Lung (tissue), 12 donors: ENCODE results near the gene CYB5R4. TPM values are rescaled to one million over a fixed set of nuclear protein-coding genes. Genes with fewer than 3 reads are reported as not detected.

Experiments
- ATAC-seq: fragments of 200-7000 bp; cut with Tn5 transposase; one replicate; pipeline ENCODE4 v1.9.1; 2020; ENCODE audit warnings: moderate number of reproducible peaks; ENCODE audit not compliant: insufficient read depth, low FRiP score
- DNase-seq, 3 donors: peaks; one replicate each; pipeline ENCODE4 v3.0.0-alpha.2; 2013 to 2017
- H3K27ac ChIP-seq, 2 donors: one replicate each; pipeline ENCODE4 v1.5.1; 2013; ENCODE audit warnings: mild to moderate bottlenecking in 2 of 2, moderate library complexity in 2 of 2, control low read depth in 1 of 2, inconsistent platforms in 1 of 2, low read depth in 1 of 2, low read length in 1 of 2
- H3K27me3 ChIP-seq, 3 donors: one replicate each; pipeline ENCODE4 v1.5.1; 2013; ENCODE audit warnings: low read length in 2 of 3; ENCODE audit not compliant: control insufficient read depth in 3 of 3, insufficient read depth in 3 of 3
- H3K36me3 ChIP-seq, 4 donors: one replicate each; pipeline ENCODE4 v1.5.1; 2013; ENCODE audit warnings: low read length in 4 of 4, mild to moderate bottlenecking in 1 of 4, moderate library complexity in 1 of 4; ENCODE audit not compliant: control insufficient read depth in 4 of 4, insufficient read depth in 4 of 4
- H3K4me1 ChIP-seq, 5 donors: one replicate each; pipeline ENCODE4 v1.5.1; 2013; ENCODE audit warnings: low read length in 5 of 5, mild to moderate bottlenecking in 2 of 5, moderate library complexity in 1 of 5; ENCODE audit not compliant: control insufficient read depth in 5 of 5, insufficient read depth in 5 of 5
- H3K4me3 ChIP-seq: one replicate; pipeline ENCODE4 v1.5.1; 2013; ENCODE audit warnings: mild to moderate bottlenecking, control low read depth, moderate library complexity
- H3K9ac ChIP-seq, 2 donors: one replicate each; pipeline ENCODE4 v1.5.1; 2013; ENCODE audit warnings: low read length in 2 of 2, control low read depth in 1 of 2; ENCODE audit not compliant: insufficient read depth in 1 of 2
- H3K9me3 ChIP-seq, 4 donors: one replicate each; pipeline ENCODE4 v1.5.1; 2013; ENCODE audit warnings: low read length in 3 of 4, mild to moderate bottlenecking in 1 of 4, moderate library complexity in 1 of 4; ENCODE audit not compliant: control insufficient read depth in 4 of 4, insufficient read depth in 3 of 4
- WGBS, 2 donors: extraction: QIAGEN DNeasy Blood & Tissue Kit; methylation state at CpG; one replicate each; pipeline ENCODE4 v1.1.7; 2013; 5-methylcytosine and 5-hydroxymethylcytosine counted together
- polyA plus RNA-seq, 2 donors: library from polyadenylated mRNA; stranded (reverse); fragments of 200-250 nt; gene quantifications; one replicate each; pipeline ENCODE4 v1.2.1, GENCODE V29; 2013
- total RNA-seq, 2 donors: library from RNA; depleted of rRNA in 1 of 2; stranded (reverse); fragments of >200 nt in 1 of 2; gene quantifications; one replicate each; pipeline ENCODE4 v1.2.1, GENCODE V29; 2014 to 2021
- TF ChIP-seq, protein P1 (sequence below): IDR thresholded peaks from 2 replicates; pipeline ENCODE4 v1.5.1; 2012; ENCODE audit warnings: mild to moderate bottlenecking; ENCODE audit errors: control extremely low read depth, extremely low read depth
- donor health status: control.
- donor health status: control.
- donor health status: Bipolar disorder and iron deficiency.
- donor health status: healthy.
- donor health status: DM: yes; HTN: yes; CAD: no.

Gene CYB5R4
- total and polyA plus RNA-seq, 4 donors: 4.6 to 41.4 (median 24.9) TPM

DNA sequence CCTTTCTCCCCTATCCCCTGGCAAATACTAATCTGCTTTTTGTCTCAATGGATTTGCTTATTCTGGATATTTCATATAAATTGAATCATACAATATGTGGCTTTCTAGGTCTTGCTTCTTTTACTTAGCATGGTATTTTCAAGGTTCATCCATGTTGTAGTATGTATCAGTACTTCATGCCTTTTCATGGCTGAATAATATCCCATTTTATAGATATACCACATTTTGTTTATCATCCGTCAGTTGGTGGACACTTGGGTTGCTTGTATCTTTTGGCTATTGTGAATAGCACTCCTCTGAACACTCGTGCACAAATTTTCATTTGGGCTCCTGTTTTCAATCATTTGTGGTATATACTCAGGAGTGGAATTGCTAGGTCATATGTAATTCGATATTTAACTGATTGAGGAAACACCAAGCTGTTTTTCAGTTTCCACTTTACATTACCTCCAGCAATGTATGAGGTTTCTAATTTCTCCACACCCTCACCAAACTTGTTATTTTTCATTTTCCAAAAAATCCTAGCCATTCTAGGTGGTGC is 36.8 kb upstream of the CYB5R4 start:
- Histone ChIP-seq H3K36me3 (no peaks in the 10 kb centered on the region), H3K4me3 (no peak overlapping the region), H3K9me3 (peaks cover 0 to 3% (median under 1%) of the 10 kb centered on the region in 4 donors), H3K27ac (no peak overlapping the region), H3K27me3 (no peaks in the 10 kb centered on the region), H3K9ac (no peak overlapping the region), H3K4me1 (peaks cover 0 to 14% (median 0%) of the 10 kb centered on the region in 5 donors)
- WGBS, 2 donors: 75 to 84% methylated on average over 3 of the region's 3 CpGs
- TF ChIP-seq, protein P1, sequence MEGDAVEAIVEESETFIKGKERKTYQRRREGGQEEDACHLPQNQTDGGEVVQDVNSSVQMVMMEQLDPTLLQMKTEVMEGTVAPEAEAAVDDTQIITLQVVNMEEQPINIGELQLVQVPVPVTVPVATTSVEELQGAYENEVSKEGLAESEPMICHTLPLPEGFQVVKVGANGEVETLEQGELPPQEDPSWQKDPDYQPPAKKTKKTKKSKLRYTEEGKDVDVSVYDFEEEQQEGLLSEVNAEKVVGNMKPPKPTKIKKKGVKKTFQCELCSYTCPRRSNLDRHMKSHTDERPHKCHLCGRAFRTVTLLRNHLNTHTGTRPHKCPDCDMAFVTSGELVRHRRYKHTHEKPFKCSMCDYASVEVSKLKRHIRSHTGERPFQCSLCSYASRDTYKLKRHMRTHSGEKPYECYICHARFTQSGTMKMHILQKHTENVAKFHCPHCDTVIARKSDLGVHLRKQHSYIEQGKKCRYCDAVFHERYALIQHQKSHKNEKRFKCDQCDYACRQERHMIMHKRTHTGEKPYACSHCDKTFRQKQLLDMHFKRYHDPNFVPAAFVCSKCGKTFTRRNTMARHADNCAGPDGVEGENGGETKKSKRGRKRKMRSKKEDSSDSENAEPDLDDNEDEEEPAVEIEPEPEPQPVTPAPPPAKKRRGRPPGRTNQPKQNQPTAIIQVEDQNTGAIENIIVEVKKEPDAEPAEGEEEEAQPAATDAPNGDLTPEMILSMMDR: no peak
- DNase-seq (no peak), ATAC-seq (no peak)

DNA sequence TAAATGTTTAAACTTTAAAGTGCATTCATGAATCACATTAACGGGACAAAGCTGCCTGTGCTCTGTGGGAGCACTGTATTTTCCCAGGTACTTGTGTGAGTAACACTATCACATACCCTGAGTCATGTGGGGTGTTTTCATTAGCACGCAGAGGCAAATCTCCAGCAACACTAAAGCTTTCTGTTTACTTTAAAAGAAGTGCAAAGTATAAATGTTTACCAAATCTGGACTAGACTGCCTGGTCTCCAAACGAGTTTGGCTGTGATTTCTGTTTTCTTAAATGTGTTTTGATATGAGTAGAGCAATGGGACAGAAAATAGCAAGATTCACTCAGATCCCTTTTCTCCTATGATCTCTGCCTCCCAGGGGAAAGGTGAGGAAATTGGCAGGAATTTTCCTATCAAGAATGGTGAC is 35.1 kb upstream of the CYB5R4 start:
- no peak overlapping the region for H3K9ac ChIP-seq
- peaks cover 0 to 3% (median 1%) of the 10 kb centered on the region in 4 donors for H3K9me3 ChIP-seq
- peaks cover 0 to 9% (median 0%) of the 10 kb centered on the region in 5 donors for H3K4me1 ChIP-seq
- TF ChIP-seq, protein P1: no peak
- no peaks in the 10 kb centered on the region for H3K36me3 ChIP-seq
- no peak overlapping the region for H3K4me3 ChIP-seq
- H3K27ac ChIP-seq: no peak overlapping the region
- DNase-seq (peak in 2 of 3 donors; percentile 22 to 28), ATAC-seq (peak; percentile 34)
- no peaks in the 10 kb centered on the region for H3K27me3 ChIP-seq
- 21 to 43% methylated on average over 3 of the region's 3 CpGs for WGBS, 2 donors

DNA sequence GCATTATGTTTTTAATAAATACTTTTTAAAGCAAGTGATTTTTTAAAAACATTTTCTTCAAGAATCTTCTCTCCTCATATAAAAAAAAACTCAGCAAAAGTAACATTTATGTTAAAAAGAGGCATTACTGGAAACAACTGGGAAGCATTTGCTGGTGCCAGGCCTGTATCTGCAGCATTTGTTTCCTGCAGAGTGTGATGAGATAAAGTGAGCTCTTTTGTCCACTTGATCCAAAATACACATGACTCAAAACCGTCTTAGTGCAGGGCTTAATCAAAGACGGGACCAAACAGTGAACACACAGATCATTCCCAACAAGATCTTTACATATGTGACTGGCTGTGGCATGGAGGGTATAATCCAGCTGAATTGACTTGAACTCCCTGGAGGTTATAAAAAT is 34.7 kb upstream of the CYB5R4 start:
- H3K27ac ChIP-seq: no peak overlapping the region
- WGBS, 2 donors: 25 to 28% methylated on average over 2 of the region's 2 CpGs
- TF ChIP-seq, protein P1: no peak

DNA sequence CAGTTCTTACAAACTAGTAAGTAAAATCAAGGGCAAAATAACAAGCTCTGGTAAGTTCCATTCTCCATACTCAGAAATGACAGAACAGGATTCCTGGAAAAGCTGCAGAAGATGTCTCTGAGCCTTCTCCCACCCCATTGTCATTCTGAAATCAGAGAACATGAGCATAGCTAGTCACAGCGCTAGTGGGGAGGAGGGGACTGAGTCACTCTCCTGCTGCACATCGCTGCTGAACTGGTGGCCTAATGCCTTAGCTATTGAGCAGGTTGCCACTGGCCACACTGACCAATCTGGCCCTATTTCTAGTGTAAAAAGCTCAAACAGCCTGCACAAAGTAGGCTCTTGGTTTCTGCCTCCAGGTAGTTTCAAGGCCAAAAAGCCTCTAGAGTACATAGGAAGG is 32.4 kb upstream of the CYB5R4 start:
- DNase-seq (no peak), ATAC-seq (no peak)
- 62 to 70% methylated on average over 2 of the region's 2 CpGs for WGBS, 2 donors
- no peak overlapping the region for H3K27ac ChIP-seq
- no peak overlapping the region for H3K9ac ChIP-seq
- TF ChIP-seq, protein P1: no peak
- no peaks in the 10 kb centered on the region for H3K36me3 ChIP-seq
- no peak overlapping the region for H3K4me3 ChIP-seq
- H3K9me3 ChIP-seq: peaks cover 0 to 2% (median 0%) of the 10 kb centered on the region in 4 donors
- H3K4me1 ChIP-seq: peaks cover 0 to 9% (median 0%) of the 10 kb centered on the region in 5 donors
- H3K27me3 ChIP-seq: no peaks in the 10 kb centered on the region

More for the DNA sequence above, 34.7 kb upstream of the CYB5R4 start:
- ATAC-seq (no peak), DNase-seq (peak in 2 of 3 donors; percentile 16 to 26)
- Histone ChIP-seq H3K9me3 (peaks cover 0 to 3% (median 1%) of the 10 kb centered on the region in 4 donors), H3K4me1 (peaks cover 0 to 9% (median 0%) of the 10 kb centered on the region in 5 donors), H3K36me3 (no peaks in the 10 kb centered on the region), H3K9ac (peak overlapping the region in 1 of 2 donors; percentile 64), H3K27me3 (no peaks in the 10 kb centered on the region), H3K4me3 (no peak overlapping the region)
